HepG2 (cell line): ENCODE results near the gene PRSS53. TPM values are rescaled to one million over a fixed set of nuclear protein-coding genes. Genes with fewer than 3 reads are reported as not detected.

Experiments used
- E2F1 ChIP-seq: sonication (generic); formaldehyde crosslinking; IDR thresholded peaks from 2 replicates; pipeline ENCODE4 v1.5.0; 2020; ENCODE audit warnings: missing genetic modification reagents
- EEA1 ChIP-seq: sonication (generic); formaldehyde crosslinking; IDR thresholded peaks from 2 replicates; pipeline ENCODE4 v1.5.1; 2020; ENCODE audit warnings: mild to moderate bottlenecking, missing genetic modification reagents, borderline replicate concordance
- ESRRA ChIP-seq: sonication (generic); formaldehyde crosslinking; IDR thresholded peaks from 2 replicates; pipeline ENCODE4 v1.5.1; 2020; ENCODE audit warnings: mild to moderate bottlenecking, low read depth, missing genetic modification reagents
- GPN1 ChIP-seq: sonication (generic); formaldehyde crosslinking; IDR thresholded peaks from 2 replicates; pipeline ENCODE4 v1.5.1; 2020; ENCODE audit warnings: missing genetic modification reagents, borderline replicate concordance
- KLF11 ChIP-seq: IDR thresholded peaks from 2 replicates; pipeline ENCODE4 v1.6.1; 2016; ENCODE audit warnings: missing compliant biosample characterization
- KLF6 ChIP-seq: IDR thresholded peaks from 2 replicates; pipeline ENCODE4 v1.8.0; 2016; ENCODE audit warnings: missing biosample characterization, missing genetic modification reagents
- MEIS2 ChIP-seq: sonication (generic); formaldehyde crosslinking; IDR thresholded peaks from 2 replicates; pipeline ENCODE4 v1.9.0; 2021; ENCODE audit warnings: mild to moderate bottlenecking, missing genetic modification reagents
- ONECUT2 ChIP-seq: sonication (generic); formaldehyde crosslinking; IDR thresholded peaks from 2 replicates; pipeline ENCODE4 v1.4.0; 2020; ENCODE audit warnings: missing genetic modification reagents
- POGZ ChIP-seq: sonication (generic); formaldehyde crosslinking; IDR thresholded peaks from 2 replicates; pipeline ENCODE4 v1.4.0; 2020; ENCODE audit warnings: mild to moderate bottlenecking, missing genetic modification reagents
- SOX5 ChIP-seq: IDR thresholded peaks from 2 replicates; pipeline ENCODE4 v1.6.1; 2016; ENCODE audit warnings: borderline replicate concordance
- TP53 ChIP-seq: sonication (generic); formaldehyde crosslinking; conservative IDR thresholded peaks from 2 replicates; pipeline ENCODE4 v1.4.0; 2020; ENCODE audit warnings: missing genetic modification reagents
- ZMYM3 ChIP-seq: sonication (generic); formaldehyde crosslinking; IDR thresholded peaks from 2 replicates; pipeline ENCODE4 v1.5.1; 2020; ENCODE audit warnings: mild to moderate bottlenecking, missing genetic modification reagents
- ZNF354B ChIP-seq: sonication (generic); formaldehyde crosslinking; IDR thresholded peaks from 2 replicates; pipeline ENCODE4 v1.8.0; 2022; ENCODE audit warnings: mild to moderate bottlenecking, missing genetic modification reagents
- ZNF451 ChIP-seq: sonication (generic); formaldehyde crosslinking; IDR thresholded peaks from 2 replicates; pipeline ENCODE4 v1.5.0; 2020; ENCODE audit warnings: mild to moderate bottlenecking, missing genetic modification reagents
- ZNF776 ChIP-seq: sonication (generic); formaldehyde crosslinking; IDR thresholded peaks from 2 replicates; pipeline ENCODE4 v1.4.0; 2020; ENCODE audit warnings: mild to moderate bottlenecking, missing genetic modification reagents
- ZNF891 ChIP-seq: sonication (generic); formaldehyde crosslinking; IDR thresholded peaks from 2 replicates; pipeline ENCODE4 v1.5.0; 2020; ENCODE audit warnings: mild to moderate bottlenecking, missing genetic modification reagents
- polyA plus RNA-seq, 8 experiments: library from polyadenylated mRNA; depleted of rRNA in 3 of 8; stranded (reverse) in 7 of 8; unstranded in 1 of 8; fragments of >200 nt; fragmentation: Illumina TruSeq in 4 of 8; extraction: Trizol in 4 of 8; gene quantifications; 2 replicates each; pipeline versions ENCODE4 v1.2.1 to v1.2.3, GENCODE V29; 2011 to 2016; ENCODE audit warnings: low read depth in 4 of 8, missing spikeins in 1 of 8, mixed read lengths in 1 of 8; ENCODE audit not compliant: insufficient read depth in 1 of 8
- total RNA-seq, 5 experiments: library from RNA; depleted of rRNA; stranded (reverse); fragments of >200 nt; fragmentation: Illumina TruSeq; extraction: Trizol; gene quantifications; 2 replicates each; pipeline ENCODE4 v1.2.3, GENCODE V29; 2016; ENCODE audit warnings: low read depth in 1 of 5
- TF ChIP-seq, protein P1 (sequence below): fragments of 450-650 bp; IDR thresholded peaks from 2 replicates; pipeline ENCODE4 v1.6.1; 2016
- TF ChIP-seq, protein P2 (sequence below): sonication (generic); formaldehyde crosslinking; IDR thresholded peaks from 2 replicates; pipeline ENCODE4 v1.4.0; 2020; ENCODE audit warnings: missing genetic modification reagents
- TF ChIP-seq, protein P3 (sequence below): sonication (generic); formaldehyde crosslinking; IDR thresholded peaks from 2 replicates; pipeline ENCODE4 v1.5.0; 2020; ENCODE audit warnings: mild to moderate bottlenecking, low read depth, missing genetic modification reagents, borderline replicate concordance
- TF ChIP-seq, protein P4 (sequence below): sonication (generic); formaldehyde crosslinking; IDR thresholded peaks from 2 replicates; pipeline ENCODE4 v1.8.1; 2022; ENCODE audit warnings: mild to moderate bottlenecking, missing genetic modification reagents
- TF ChIP-seq, protein P5 (sequence below): IDR thresholded peaks from 2 replicates; pipeline ENCODE4 v1.6.1; 2012; ENCODE audit warnings: low read length, improper control_type of control experiment

Gene PRSS53
- total and polyA plus RNA-seq, 2 of the 13 experiments (the other 11 are each of a cell fraction or from before 2014, with no cell fraction given): 2.2 to 7.4 TPM

DNA sequence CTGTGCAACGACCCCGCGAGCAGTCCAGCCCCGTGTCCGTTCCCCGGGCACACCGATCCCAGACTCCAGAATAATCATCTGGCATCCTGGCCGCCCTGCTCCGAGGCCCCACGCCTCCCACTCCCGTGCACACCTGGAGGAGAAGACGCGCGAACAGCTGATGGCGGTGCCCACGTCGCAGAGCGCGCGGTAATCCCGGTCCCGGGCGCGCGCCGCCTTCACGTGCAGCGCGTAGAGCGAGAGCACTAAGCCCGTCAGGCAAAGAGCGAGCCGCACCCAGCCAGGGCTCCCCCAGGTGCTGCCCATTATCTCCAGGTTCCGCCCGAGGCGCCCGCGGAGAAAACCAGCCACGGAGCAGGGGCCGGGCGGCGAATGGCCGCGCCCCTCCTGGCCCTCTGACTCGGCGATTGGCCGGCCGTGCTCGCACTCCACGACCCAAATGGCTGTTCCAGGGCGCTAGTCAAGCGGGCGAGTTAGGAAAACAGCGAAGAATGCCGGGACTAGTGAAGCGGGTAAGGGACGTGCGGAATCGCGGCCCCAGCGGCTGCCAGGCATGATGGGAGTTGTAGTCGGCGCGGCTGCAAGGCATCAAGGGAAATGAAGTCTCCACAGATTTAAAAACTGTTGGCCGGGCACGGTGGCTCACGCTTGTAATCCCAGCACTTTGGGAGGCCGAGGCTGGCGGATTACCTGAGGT lies 5.8 kb upstream of the PRSS53 start, which contains the start of gene VKORC1 (continued):
- TF ChIP-seq KLF11 (CRISPR knock-in tag) (peak; percentile 86), EEA1 (CRISPR knock-in tag) (peak; percentile 72), ZNF891 (CRISPR knock-in tag) (no peak), MEIS2 (CRISPR knock-in tag) (peak; percentile 76), TP53 (CRISPR knock-in tag) (peak; percentile 69), ONECUT2 (CRISPR knock-in tag) (peak; percentile 30; the same call in 1 of the 2 replicates), E2F1 (CRISPR knock-in tag) (peak; percentile 89), ZNF451 (peak; percentile 95; the same call in 1 of the 2 replicates), ZNF776 (CRISPR knock-in tag) (peak; percentile 66; the same call in 1 of the 2 replicates), ESRRA (CRISPR knock-in tag) (0 out of 2 replicates have a peak, but pooled peaks have one; percentile 45), POGZ (CRISPR knock-in tag) (peak; percentile 90), SOX5 (CRISPR knock-in tag) (peak; percentile 64; the same call in 1 of the 2 replicates), GPN1 (CRISPR knock-in tag) (0 out of 2 replicates have a peak, but pooled peaks have one; percentile 43), ZMYM3 (CRISPR knock-in tag) (peak; percentile 53), KLF6 (CRISPR knock-in tag) (0 out of 2 replicates have a peak, but pooled peaks have one; percentile 39), ZNF354B (CRISPR knock-in tag) (0 out of 2 replicates have a peak, but pooled peaks have one; percentile 46)
- TF ChIP-seq, protein P1, sequence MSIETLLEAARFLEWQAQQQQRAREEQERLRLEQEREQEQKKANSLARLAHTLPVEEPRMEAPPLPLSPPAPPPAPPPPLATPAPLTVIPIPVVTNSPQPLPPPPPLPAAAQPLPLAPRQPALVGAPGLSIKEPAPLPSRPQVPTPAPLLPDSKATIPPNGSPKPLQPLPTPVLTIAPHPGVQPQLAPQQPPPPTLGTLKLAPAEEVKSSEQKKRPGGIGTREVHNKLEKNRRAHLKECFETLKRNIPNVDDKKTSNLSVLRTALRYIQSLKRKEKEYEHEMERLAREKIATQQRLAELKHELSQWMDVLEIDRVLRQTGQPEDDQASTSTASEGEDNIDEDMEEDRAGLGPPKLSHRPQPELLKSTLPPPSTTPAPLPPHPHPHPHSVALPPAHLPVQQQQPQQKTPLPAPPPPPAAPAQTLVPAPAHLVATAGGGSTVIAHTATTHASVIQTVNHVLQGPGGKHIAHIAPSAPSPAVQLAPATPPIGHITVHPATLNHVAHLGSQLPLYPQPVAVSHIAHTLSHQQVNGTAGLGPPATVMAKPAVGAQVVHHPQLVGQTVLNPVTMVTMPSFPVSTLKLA: peak; percentile 62; the same call in 1 of the 2 replicates
- TF ChIP-seq, protein P2, sequence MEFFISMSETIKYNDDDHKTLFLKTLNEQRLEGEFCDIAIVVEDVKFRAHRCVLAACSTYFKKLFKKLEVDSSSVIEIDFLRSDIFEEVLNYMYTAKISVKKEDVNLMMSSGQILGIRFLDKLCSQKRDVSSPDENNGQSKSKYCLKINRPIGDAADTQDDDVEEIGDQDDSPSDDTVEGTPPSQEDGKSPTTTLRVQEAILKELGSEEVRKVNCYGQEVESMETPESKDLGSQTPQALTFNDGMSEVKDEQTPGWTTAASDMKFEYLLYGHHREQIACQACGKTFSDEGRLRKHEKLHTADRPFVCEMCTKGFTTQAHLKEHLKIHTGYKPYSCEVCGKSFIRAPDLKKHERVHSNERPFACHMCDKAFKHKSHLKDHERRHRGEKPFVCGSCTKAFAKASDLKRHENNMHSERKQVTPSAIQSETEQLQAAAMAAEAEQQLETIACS (CRISPR knock-in tag): peak; percentile 79
- TF ChIP-seq, protein P3, sequence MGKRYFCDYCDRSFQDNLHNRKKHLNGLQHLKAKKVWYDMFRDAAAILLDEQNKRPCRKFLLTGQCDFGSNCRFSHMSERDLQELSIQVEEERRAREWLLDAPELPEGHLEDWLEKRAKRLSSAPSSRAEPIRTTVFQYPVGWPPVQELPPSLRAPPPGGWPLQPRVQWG (CRISPR knock-in tag): no peak
- TF ChIP-seq, protein P4, sequence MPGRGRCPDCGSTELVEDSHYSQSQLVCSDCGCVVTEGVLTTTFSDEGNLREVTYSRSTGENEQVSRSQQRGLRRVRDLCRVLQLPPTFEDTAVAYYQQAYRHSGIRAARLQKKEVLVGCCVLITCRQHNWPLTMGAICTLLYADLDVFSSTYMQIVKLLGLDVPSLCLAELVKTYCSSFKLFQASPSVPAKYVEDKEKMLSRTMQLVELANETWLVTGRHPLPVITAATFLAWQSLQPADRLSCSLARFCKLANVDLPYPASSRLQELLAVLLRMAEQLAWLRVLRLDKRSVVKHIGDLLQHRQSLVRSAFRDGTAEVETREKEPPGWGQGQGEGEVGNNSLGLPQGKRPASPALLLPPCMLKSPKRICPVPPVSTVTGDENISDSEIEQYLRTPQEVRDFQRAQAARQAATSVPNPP (CRISPR knock-in tag): no peak
- TF ChIP-seq, protein P5, sequence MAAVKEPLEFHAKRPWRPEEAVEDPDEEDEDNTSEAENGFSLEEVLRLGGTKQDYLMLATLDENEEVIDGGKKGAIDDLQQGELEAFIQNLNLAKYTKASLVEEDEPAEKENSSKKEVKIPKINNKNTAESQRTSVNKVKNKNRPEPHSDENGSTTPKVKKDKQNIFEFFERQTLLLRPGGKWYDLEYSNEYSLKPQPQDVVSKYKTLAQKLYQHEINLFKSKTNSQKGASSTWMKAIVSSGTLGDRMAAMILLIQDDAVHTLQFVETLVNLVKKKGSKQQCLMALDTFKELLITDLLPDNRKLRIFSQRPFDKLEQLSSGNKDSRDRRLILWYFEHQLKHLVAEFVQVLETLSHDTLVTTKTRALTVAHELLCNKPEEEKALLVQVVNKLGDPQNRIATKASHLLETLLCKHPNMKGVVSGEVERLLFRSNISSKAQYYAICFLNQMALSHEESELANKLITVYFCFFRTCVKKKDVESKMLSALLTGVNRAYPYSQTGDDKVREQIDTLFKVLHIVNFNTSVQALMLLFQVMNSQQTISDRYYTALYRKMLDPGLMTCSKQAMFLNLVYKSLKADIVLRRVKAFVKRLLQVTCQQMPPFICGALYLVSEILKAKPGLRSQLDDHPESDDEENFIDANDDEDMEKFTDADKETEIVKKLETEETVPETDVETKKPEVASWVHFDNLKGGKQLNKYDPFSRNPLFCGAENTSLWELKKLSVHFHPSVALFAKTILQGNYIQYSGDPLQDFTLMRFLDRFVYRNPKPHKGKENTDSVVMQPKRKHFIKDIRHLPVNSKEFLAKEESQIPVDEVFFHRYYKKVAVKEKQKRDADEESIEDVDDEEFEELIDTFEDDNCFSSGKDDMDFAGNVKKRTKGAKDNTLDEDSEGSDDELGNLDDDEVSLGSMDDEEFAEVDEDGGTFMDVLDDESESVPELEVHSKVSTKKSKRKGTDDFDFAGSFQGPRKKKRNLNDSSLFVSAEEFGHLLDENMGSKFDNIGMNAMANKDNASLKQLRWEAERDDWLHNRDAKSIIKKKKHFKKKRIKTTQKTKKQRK: no peak
